ENCODE measurements around the gene LIN37.

GRCh38 chr19:35738021-35738886 lies 10.1 kb upstream of the LIN37 start:
- TF ChIP-seq CTCF (optimal IDR thresholded peaks at IDR 0.05 in 1 of 3, IDR thresholded peaks at IDR 0.05 in 1 of 3, conservative IDR thresholded peaks at IDR 0.05 in 1 of 3; ENCODE audit: extremely low read depth in 1 of 3, insufficient read depth in 2 of 3, low read length in 3 of 3) (no peak), EZH2 (IDR thresholded peaks at IDR 0.05; ENCODE audit: low read length) (no peak)
